ENCODE results near the gene TRAK1.

DNA sequence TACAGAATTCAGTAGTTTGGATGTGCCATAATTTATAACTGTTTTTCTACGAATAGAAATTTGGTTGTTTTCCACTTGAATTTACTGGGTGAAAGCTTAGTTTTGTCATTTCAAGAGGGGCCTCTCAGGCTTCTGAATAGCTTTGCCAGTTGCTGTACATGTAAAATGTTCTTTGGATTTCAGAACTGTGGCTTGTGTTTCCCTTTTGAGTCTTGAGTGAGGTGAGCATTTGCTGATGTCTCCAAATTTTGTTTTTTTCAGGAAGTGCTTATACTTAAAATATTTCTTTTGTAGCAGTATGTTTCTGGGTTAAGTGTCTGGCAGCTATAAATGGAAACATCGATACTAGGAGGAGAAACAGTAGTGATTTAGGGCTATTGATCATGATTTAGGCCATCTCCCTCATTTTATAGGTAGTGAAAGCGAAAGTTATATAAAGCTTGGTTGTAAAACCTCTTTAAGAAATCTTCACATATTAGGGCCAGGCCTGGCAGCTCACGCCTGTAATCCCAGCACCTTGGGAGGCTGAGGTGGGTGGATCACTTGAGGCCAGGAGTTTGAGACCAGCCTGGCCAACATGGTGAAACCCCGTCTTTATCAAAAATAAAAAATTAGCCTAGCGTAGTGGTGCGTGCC, 9.2 kb upstream of the TRAK1 start:
- no peak for TF ChIP-seq TAF1 (IDR thresholded peaks at IDR 0.05; ENCODE audit: low read depth, low read length)
- TF ChIP-seq POLR2A (IDR thresholded peaks at IDR 0.05; ENCODE audit: low read depth, low read length): no peak

Measured in GM12891 (cell line).